ENCODE measurements around the gene C16orf92. TPM values are rescaled to one million over a fixed set of nuclear protein-coding genes. Genes with fewer than 3 reads are reported as not detected.

C16orf92 gene
- total RNA-seq, 1 experiment from 2014 or later: not detected

DNA sequence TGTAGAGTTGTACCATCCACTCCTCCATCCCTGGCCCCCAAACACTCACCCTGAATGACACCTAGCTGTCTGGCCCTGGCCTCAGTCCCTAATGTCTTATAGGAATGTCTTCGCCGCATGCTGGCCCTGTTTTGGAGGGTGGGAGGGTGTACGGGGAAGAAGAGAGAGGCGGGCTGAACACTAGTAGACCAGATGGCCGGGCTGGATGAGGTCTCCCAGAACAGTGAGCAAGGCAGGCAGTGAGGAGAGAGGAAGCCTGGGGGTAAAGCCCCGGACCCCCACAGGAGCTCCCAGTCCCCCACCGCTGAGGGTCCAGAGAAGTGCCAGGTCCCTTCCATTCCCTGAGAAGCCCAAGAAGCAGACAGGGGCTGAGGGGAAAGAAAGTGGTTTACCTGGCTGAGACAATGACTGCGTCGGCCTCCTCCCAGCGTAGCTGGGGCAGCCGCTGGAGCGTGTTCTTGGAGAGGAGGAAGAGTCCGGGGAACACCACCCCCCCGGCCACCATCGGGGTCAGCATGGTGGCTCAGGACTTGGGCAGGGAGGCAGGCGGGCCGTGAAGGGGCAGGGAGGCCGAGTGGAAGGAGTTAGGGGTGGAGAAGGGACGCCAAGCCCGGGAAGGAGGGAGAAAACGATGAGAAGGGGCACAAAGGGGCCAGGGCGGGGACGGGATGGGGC lies 7.2 kb downstream of the C16orf92 start:
- Histone ChIP-seq H2AFZ (ENCODE audit: low read depth, low read length, poor library complexity, severe bottlenecking) (no peak overlapping the region), H3K9ac (ENCODE audit: low read length) (no peak overlapping the region), H3K9me2 (ENCODE audit: insufficient read depth) (no peaks in the 10 kb centered on the region), H4K20me1 (ENCODE audit: insufficient read depth) (no peaks in the 10 kb centered on the region), H3K4me2 (ENCODE audit: low read length) (no peak overlapping the region), H3K9me3 (ENCODE audit: control insufficient read depth in 1 of 2, insufficient read depth in 1 of 2, low read depth in 1 of 2, low read length in 2 of 2) (no peaks in the 10 kb centered on the region), H3K4me1 (ENCODE audit: control insufficient read depth in 1 of 2, insufficient read depth in 2 of 2, low read length in 2 of 2) (peaks cover 0 to 5% of the 10 kb centered on the region in 2 experiments; a peak in 2 of 4 replicates), H3K4me3 (replicated peaks in 1 of 2; ENCODE audit: low read depth in 1 of 2, low read length in 2 of 2) (no peak overlapping the region), H3K27me3 (ENCODE audit: insufficient read depth, low read length) (no peaks in the 10 kb centered on the region), H3K79me2 (ENCODE audit: insufficient read depth, low read length) (no peaks in the 10 kb centered on the region), H3K27ac (ENCODE audit: low read depth, low read length) (no peak overlapping the region), H3K36me3 (ENCODE audit: control insufficient read depth in 1 of 2, insufficient read depth in 2 of 2, low read length in 2 of 2) (no peaks in the 10 kb centered on the region)
- ChIA-PET RAD21 (ENCODE audit: low non-redundant PET in 1 of 2, low total read pairs in 2 of 2, uncharacterized antibody in 2 of 2, unreplicated experiment in 2 of 2) (no interaction called here), POLR2A (no interaction called here), CTCF (interaction anchor here (2.3 kb wide), 1 partner anchor 222 kb away, joined by 8 read pairs; no protein-coding TSS in a partner anchor)
- TF ChIP-seq, protein P1, sequence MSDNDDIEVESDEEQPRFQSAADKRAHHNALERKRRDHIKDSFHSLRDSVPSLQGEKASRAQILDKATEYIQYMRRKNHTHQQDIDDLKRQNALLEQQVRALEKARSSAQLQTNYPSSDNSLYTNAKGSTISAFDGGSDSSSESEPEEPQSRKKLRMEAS (IDR thresholded peaks at IDR 0.05): no peak
- TF ChIP-seq CBX3 (IDR thresholded peaks at IDR 0.05; ENCODE audit: low read depth) (no peak), RAD21 (IDR thresholded peaks at IDR 0.05; ENCODE audit: low read depth) (no peak), EZH2 (IDR thresholded peaks at IDR 0.05) (no peak), EGR1 (IDR thresholded peaks at IDR 0.05; ENCODE audit: low read depth) (no peak), TCF7L2 (IDR thresholded peaks at IDR 0.05; ENCODE audit: borderline replicate concordance, extremely low read depth, insufficient read depth, insufficient read length) (no peak)
- TF ChIP-seq, protein P2, sequence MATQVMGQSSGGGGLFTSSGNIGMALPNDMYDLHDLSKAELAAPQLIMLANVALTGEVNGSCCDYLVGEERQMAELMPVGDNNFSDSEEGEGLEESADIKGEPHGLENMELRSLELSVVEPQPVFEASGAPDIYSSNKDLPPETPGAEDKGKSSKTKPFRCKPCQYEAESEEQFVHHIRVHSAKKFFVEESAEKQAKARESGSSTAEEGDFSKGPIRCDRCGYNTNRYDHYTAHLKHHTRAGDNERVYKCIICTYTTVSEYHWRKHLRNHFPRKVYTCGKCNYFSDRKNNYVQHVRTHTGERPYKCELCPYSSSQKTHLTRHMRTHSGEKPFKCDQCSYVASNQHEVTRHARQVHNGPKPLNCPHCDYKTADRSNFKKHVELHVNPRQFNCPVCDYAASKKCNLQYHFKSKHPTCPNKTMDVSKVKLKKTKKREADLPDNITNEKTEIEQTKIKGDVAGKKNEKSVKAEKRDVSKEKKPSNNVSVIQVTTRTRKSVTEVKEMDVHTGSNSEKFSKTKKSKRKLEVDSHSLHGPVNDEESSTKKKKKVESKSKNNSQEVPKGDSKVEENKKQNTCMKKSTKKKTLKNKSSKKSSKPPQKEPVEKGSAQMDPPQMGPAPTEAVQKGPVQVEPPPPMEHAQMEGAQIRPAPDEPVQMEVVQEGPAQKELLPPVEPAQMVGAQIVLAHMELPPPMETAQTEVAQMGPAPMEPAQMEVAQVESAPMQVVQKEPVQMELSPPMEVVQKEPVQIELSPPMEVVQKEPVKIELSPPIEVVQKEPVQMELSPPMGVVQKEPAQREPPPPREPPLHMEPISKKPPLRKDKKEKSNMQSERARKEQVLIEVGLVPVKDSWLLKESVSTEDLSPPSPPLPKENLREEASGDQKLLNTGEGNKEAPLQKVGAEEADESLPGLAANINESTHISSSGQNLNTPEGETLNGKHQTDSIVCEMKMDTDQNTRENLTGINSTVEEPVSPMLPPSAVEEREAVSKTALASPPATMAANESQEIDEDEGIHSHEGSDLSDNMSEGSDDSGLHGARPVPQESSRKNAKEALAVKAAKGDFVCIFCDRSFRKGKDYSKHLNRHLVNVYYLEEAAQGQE (IDR thresholded peaks at IDR 0.05; ENCODE audit: low read depth): no peak
- TF ChIP-seq, protein P3, sequence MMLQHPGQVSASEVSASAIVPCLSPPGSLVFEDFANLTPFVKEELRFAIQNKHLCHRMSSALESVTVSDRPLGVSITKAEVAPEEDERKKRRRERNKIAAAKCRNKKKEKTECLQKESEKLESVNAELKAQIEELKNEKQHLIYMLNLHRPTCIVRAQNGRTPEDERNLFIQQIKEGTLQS (IDR thresholded peaks at IDR 0.05): no peak
- TF ChIP-seq, protein P4, sequence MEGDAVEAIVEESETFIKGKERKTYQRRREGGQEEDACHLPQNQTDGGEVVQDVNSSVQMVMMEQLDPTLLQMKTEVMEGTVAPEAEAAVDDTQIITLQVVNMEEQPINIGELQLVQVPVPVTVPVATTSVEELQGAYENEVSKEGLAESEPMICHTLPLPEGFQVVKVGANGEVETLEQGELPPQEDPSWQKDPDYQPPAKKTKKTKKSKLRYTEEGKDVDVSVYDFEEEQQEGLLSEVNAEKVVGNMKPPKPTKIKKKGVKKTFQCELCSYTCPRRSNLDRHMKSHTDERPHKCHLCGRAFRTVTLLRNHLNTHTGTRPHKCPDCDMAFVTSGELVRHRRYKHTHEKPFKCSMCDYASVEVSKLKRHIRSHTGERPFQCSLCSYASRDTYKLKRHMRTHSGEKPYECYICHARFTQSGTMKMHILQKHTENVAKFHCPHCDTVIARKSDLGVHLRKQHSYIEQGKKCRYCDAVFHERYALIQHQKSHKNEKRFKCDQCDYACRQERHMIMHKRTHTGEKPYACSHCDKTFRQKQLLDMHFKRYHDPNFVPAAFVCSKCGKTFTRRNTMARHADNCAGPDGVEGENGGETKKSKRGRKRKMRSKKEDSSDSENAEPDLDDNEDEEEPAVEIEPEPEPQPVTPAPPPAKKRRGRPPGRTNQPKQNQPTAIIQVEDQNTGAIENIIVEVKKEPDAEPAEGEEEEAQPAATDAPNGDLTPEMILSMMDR (IDR thresholded peaks at IDR 0.05 in 2 of 3, conservative IDR thresholded peaks at IDR 0.05 in 1 of 3; ENCODE audit: borderline replicate concordance in 1 of 3, insufficient read depth in 1 of 3, low read depth in 2 of 3, low read length in 2 of 3): no peak
- no peak for ATAC-seq
- BruUV-seq (replicated peaks): no TSS peak
- no peak for DNase-seq (ENCODE audit: low read depth, low spot score)
- intact Hi-C loops (cut with micrococcal nuclease): no loop called here
